Endothelial cell of umbilical vein (primary cell): ENCODE results near the gene SRGAP3. TPM values are rescaled to one million over a fixed set of nuclear protein-coding genes. Genes with fewer than 3 reads are reported as not detected.

Source experiments
- BruUV-seq: library from RNA; stranded (reverse); fragments of 400-500 nt; replicated peaks from 2 replicates; lab custom pipeline; 2021; lab: Mats Ljungman, UMichigan
- CTCF ChIA-PET: fragments of 300-600, 350-600 bp; sonication (Branson Sonifier 250); formaldehyde crosslinking; loops from one replicate; lab custom pipeline; 2021; ENCODE audit warnings: antibody characterized with exemption, inconsistent platforms; lab: Charles Lee
- POLR2A ChIA-PET: fragments of 300-600, 350-600 bp; sonication (Branson Sonifier 250); formaldehyde crosslinking; loops from one replicate; lab custom pipeline; 2021; ENCODE audit warnings: antibody characterized with exemption, inconsistent platforms; lab: Charles Lee
- DNase-seq: peaks from one replicate; pipeline ENCODE4 v3.0.0-alpha.2; 2011; ENCODE audit warnings: low read depth, low spot score
- FAIRE-seq: peaks from 2 replicates; lab custom pipeline; 2011; peaks lifted over from hg19 to GRCh38; lab: Jason Lieb, UNC
- H2AFZ ChIP-seq: 2 replicates; pipeline ENCODE4 v1.6.0; 2012; ENCODE audit warnings: low read depth, low read length, control low read depth, inconsistent platforms
- H3K27ac ChIP-seq: 2 replicates; pipeline ENCODE4 v1.5.1; 2011; ENCODE audit warnings: low read depth, mild to moderate bottlenecking, control low read depth, low read length, moderate library complexity; ENCODE audit not compliant: insufficient read depth
- H3K27me3 ChIP-seq, 2 experiments: 2 replicates each; pipeline versions ENCODE4 v1.6.0 to v1.6.1; 2011; ENCODE audit warnings: low read length in 2 of 2, mixed read lengths in 1 of 2; ENCODE audit not compliant: control insufficient read depth in 2 of 2, insufficient read depth in 2 of 2
- H3K36me3 ChIP-seq, 2 experiments: 2 replicates in 1 of 2; 3 replicates in 1 of 2; pipeline ENCODE4 v1.5.1; 2011; ENCODE audit warnings: low read length in 2 of 2, mild to moderate bottlenecking in 1 of 2, moderate library complexity in 1 of 2; ENCODE audit not compliant: control insufficient read depth in 2 of 2, insufficient read depth in 2 of 2; ENCODE audit errors: extremely low read depth in 1 of 2
- H3K4me1 ChIP-seq: 3 replicates; pipeline ENCODE4 v1.5.1; 2011; ENCODE audit warnings: mild to moderate bottlenecking, low read length; ENCODE audit not compliant: control insufficient read depth, insufficient read depth; ENCODE audit errors: extremely low read depth
- H3K4me2 ChIP-seq: 2 replicates; pipeline ENCODE4 v1.6.1; 2011; ENCODE audit warnings: low read length, control low read depth, mixed read lengths; ENCODE audit not compliant: insufficient read depth
- H3K4me3 ChIP-seq, 3 experiments: fragments of 200-600 bp in 1 of 3; sonication (generic), shearing (Covaris generic) in 1 of 3; replicated peaks in 1 of 3; 2 replicates each; pipeline ENCODE4 v1.5.1; 2011 to 2016; ENCODE audit warnings: control low read depth in 3 of 3, low read length in 3 of 3, mild to moderate bottlenecking in 2 of 3, inconsistent platforms in 1 of 3, low read depth in 1 of 3, moderate library complexity in 1 of 3; ENCODE audit not compliant: insufficient read depth in 1 of 3
- H3K79me2 ChIP-seq: 2 replicates; pipeline ENCODE4 v1.6.0; 2012; ENCODE audit warnings: low read length, inconsistent platforms; ENCODE audit not compliant: control insufficient read depth, insufficient read depth
- H3K9ac ChIP-seq: replicated peaks from 2 replicates; pipeline ENCODE3; 2011; ENCODE audit warnings: low read length, control low read depth; ENCODE audit not compliant: insufficient read depth; ENCODE audit errors: extremely low read depth
- H3K9me1 ChIP-seq: replicated peaks from 3 replicates; pipeline ENCODE4 v1.6.0; 2011; ENCODE audit warnings: mild to moderate bottlenecking, low read length; ENCODE audit not compliant: control insufficient read depth, insufficient read depth; ENCODE audit errors: extremely low read depth
- H3K9me3 ChIP-seq: replicated peaks from 2 replicates; pipeline ENCODE4 v1.5.1; 2012; ENCODE audit warnings: low read length, inconsistent platforms; ENCODE audit not compliant: control insufficient read depth, insufficient read depth
- H4K20me1 ChIP-seq: replicated peaks from 2 replicates; pipeline ENCODE3; 2011; ENCODE audit warnings: mild to moderate bottlenecking, low read length; ENCODE audit not compliant: control insufficient read depth, insufficient read depth; ENCODE audit errors: extremely low read depth
- EZH2 ChIP-seq: IDR thresholded peaks from 2 replicates; pipeline ENCODE4 v1.6.1; 2012; ENCODE audit warnings: borderline replicate concordance, low read depth, mild to moderate bottlenecking, moderate library complexity, low read length, inconsistent platforms; ENCODE audit not compliant: severe bottlenecking
- FOS ChIP-seq: IDR thresholded peaks from 2 replicates; pipeline ENCODE4 v1.6.1; 2011; ENCODE audit warnings: mild to moderate bottlenecking, low read length, moderate library complexity, borderline replicate concordance; ENCODE audit not compliant: insufficient read depth
- GATA2 ChIP-seq: IDR thresholded peaks from 2 replicates; pipeline ENCODE4 v1.7.0; 2011; ENCODE audit warnings: low read depth, mild to moderate bottlenecking, moderate library complexity, mixed read lengths, low read length; ENCODE audit not compliant: insufficient read length, insufficient read depth
- JUN ChIP-seq: IDR thresholded peaks from 2 replicates; pipeline ENCODE4 v1.6.1; 2011; ENCODE audit warnings: borderline replicate concordance, low read depth; ENCODE audit not compliant: insufficient read length, insufficient read depth
- MYC ChIP-seq: IDR thresholded peaks from one replicate; pipeline ENCODE4 v1.6.1; 2011; ENCODE audit warnings: mild to moderate bottlenecking, low read depth, low read length
- POLR2A ChIP-seq: IDR thresholded peaks from 2 replicates; pipeline ENCODE4 v1.6.1; 2012; ENCODE audit warnings: low read depth, mild to moderate bottlenecking, control low read depth, low read length
- POLR2AphosphoS5 ChIP-seq: IDR thresholded peaks from 2 replicates; pipeline ENCODE4 v1.6.1; 2012; ENCODE audit warnings: low read depth, mild to moderate bottlenecking, control low read depth, low read length, moderate library complexity; ENCODE audit not compliant: insufficient read depth
- dilution Hi-C: fragments of 300-500 bp; cut with MboI; formaldehyde crosslinking; loops from one replicate; pipeline ENCODE4 v1.15.0; 2019; ENCODE audit warnings: low sequenced_read_pairs; ENCODE audit not compliant: extremely low pct_ligation_motif_present
- intact Hi-C: fragments of 100-400 bp; cut with micrococcal nuclease; formaldehyde crosslinking; loops from one replicate; pipeline ENCODE4 v1.10.0; 2022
- polyA plus RNA-seq, 4 experiments: library from polyadenylated mRNA; depleted of rRNA in 3 of 4; stranded (reverse) in 3 of 4; unstranded in 1 of 4; fragments of >200 nt; gene quantifications; 2 replicates each; pipeline versions ENCODE4 v1.2.1 to v1.2.3, GENCODE V29; 2011 to 2012; ENCODE audit warnings: missing spikeins in 1 of 4
- total RNA-seq: library from RNA; stranded (reverse); gene quantifications from 2 replicates; pipeline ENCODE4 v1.2.3, GENCODE V29; 2021
- TF ChIP-seq, protein P1 (sequence below): IDR thresholded peaks from 2 replicates; pipeline ENCODE4 v1.6.1; 2011; ENCODE audit not compliant: insufficient read depth, insufficient read length
- TF ChIP-seq, protein P2 (sequence below), 2 donors: IDR thresholded peaks; 1 replicate in 1 of 2; 2 replicates in 1 of 2; pipeline ENCODE4 v1.5.1; 2011; ENCODE audit warnings: low read length in 2 of 2, mild to moderate bottlenecking in 2 of 2, moderate library complexity in 2 of 2, control low read depth in 1 of 2, inconsistent platforms in 1 of 2, low read depth in 1 of 2; ENCODE audit not compliant: insufficient read depth in 1 of 2; ENCODE audit errors: extremely low read depth in 1 of 2

Gene SRGAP3
- total and polyA plus RNA-seq, 2 donors (not counting 3 experiments of a cell fraction or from before 2014, with no cell fraction given): 0.06 TPM; not detected in 1

DNA sequence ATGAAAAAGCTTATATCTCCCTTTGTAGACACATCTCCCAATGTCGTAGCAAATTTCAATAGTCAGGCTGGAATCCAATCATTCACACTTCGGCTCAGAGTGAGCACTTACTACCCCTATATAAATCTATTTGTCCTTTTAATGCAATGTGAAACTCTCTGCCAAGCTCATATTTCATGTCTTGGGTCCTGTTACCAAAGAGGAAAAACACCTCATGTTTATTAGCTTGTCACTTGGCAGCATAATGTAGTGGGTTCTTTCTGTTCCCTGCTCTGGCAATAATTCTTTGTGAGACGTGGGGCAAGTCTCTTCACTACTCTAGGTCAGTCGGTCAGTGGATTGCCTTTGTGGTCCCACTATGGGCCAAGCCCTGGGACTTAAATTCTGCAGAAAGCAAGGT lies 107.1 kb downstream of the SRGAP3 start:
- FAIRE-seq (no peak), DNase-seq (no peak)
- ChIA-PET POLR2A (interaction anchor here (0.7 kb wide), 1 partner anchor 15 kb away, joined by 9 read pairs; no protein-coding TSS in a partner anchor), CTCF (no interaction called here)
- intact Hi-C loops: no loop called here
- Histone ChIP-seq H3K9me1 (no peaks in the 10 kb centered on the region), H2AFZ (no peak overlapping the region), H3K27ac (no peak overlapping the region), H3K27me3 (peaks cover 0 to 4% of the 10 kb centered on the region in 2 experiments), H4K20me1 (no peaks in the 10 kb centered on the region), H3K4me2 (no peak overlapping the region), H3K36me3 (no peaks in the 10 kb centered on the region), H3K9me3 (no peaks in the 10 kb centered on the region), H3K79me2 (no peaks in the 10 kb centered on the region), H3K4me1 (no peaks in the 10 kb centered on the region), H3K4me3 (no peak overlapping the region), H3K9ac (no peak overlapping the region)
- dilution Hi-C loops: no loop called here
- no TSS peak for BruUV-seq
- TF ChIP-seq POLR2A (no peak), EZH2 (no peak), JUN (no peak), MYC (no peak), FOS (no peak), GATA2 (no peak), POLR2AphosphoS5 (no peak)
- TF ChIP-seq, protein P1, sequence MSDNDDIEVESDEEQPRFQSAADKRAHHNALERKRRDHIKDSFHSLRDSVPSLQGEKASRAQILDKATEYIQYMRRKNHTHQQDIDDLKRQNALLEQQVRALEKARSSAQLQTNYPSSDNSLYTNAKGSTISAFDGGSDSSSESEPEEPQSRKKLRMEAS: no peak
- TF ChIP-seq, protein P2, sequence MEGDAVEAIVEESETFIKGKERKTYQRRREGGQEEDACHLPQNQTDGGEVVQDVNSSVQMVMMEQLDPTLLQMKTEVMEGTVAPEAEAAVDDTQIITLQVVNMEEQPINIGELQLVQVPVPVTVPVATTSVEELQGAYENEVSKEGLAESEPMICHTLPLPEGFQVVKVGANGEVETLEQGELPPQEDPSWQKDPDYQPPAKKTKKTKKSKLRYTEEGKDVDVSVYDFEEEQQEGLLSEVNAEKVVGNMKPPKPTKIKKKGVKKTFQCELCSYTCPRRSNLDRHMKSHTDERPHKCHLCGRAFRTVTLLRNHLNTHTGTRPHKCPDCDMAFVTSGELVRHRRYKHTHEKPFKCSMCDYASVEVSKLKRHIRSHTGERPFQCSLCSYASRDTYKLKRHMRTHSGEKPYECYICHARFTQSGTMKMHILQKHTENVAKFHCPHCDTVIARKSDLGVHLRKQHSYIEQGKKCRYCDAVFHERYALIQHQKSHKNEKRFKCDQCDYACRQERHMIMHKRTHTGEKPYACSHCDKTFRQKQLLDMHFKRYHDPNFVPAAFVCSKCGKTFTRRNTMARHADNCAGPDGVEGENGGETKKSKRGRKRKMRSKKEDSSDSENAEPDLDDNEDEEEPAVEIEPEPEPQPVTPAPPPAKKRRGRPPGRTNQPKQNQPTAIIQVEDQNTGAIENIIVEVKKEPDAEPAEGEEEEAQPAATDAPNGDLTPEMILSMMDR (IDR thresholded peaks at IDR 0.05; ENCODE audit: extremely low read depth in 1 of 2, insufficient read depth in 1 of 2, low read depth in 1 of 2, low read length in 2 of 2): no peak
